Activated B cell treated with CpG ODN at 0.5 μM for 24 hours (primary cell): ENCODE data around the gene FAM193A. TPM values are rescaled to one million over a fixed set of nuclear protein-coding genes. Genes with fewer than 3 reads are reported as not detected.
"Not testable (repeated sequence)": the region's sequence is repeated elsewhere in the genome, so short reads cannot be mapped to it uniquely, and the experiment has no call there.

Experiments used
- ATAC-seq: fragments of 200-7000 bp; cut with Tn5 transposase; one replicate; pipeline ENCODE4 v1.10.0; 2021; ENCODE audit warnings: low read depth, mild to moderate bottlenecking, moderate library complexity
- CTCF ChIA-PET: fragments of 350-600 bp; sonication (Branson Sonifier 250); formaldehyde crosslinking; loops from one replicate; lab custom pipeline; 2021; ENCODE audit warnings: antibody characterized with exemption; lab: Charles Lee
- POLR2A ChIA-PET: fragments of 350-600 bp; sonication (Branson Sonifier 250); formaldehyde crosslinking; loops from one replicate; lab custom pipeline; 2021; ENCODE audit warnings: antibody characterized with exemption; lab: Charles Lee
- DNase-seq: peaks from one replicate; pipeline ENCODE4 v3.0.0; 2022
- H3K27ac Mint-ChIP-seq: one replicate; pipeline ENCODE4 v1.8.0; 2020; ENCODE audit warnings: mixed read lengths
- H3K27me3 Mint-ChIP-seq: one replicate; pipeline ENCODE4 v1.8.0; 2021; ENCODE audit warnings: mixed read lengths
- H3K36me3 Mint-ChIP-seq: one replicate; pipeline ENCODE4 v1.8.0; 2021; ENCODE audit warnings: low read depth, mixed read lengths
- H3K4me1 Mint-ChIP-seq: one replicate; pipeline ENCODE4 v1.8.0; 2021; ENCODE audit warnings: mixed read lengths
- H3K4me3 Mint-ChIP-seq: one replicate; pipeline ENCODE4 v1.8.0; 2020; ENCODE audit warnings: mild to moderate bottlenecking, mixed read lengths
- H3K9me3 Mint-ChIP-seq: one replicate; pipeline ENCODE4 v1.8.0; 2020; ENCODE audit warnings: mixed read lengths
- intact Hi-C: fragments of 100-400 bp; cut with micrococcal nuclease; formaldehyde crosslinking; loops from one replicate; pipeline ENCODE4 v1.15.1; 2024
- total RNA-seq: library from RNA; stranded (reverse); gene quantifications from 2 replicates; pipeline ENCODE4 v1.2.3, GENCODE V29; 2022
- TF ChIP-seq, protein P1 (sequence below): fragments of 200-600 bp; IDR thresholded peaks from one replicate; pipeline ENCODE4 v1.8.0; 2022; ENCODE audit warnings: antibody characterized with exemption, mild to moderate bottlenecking

Gene FAM193A
- total RNA-seq, 1 donor from 2014 or later: 42.8 TPM

- POLR2A ChIA-PET: no interaction called here
- peaks cover 2% of the 10 kb centered on the region for H3K36me3 Mint-ChIP-seq
- ATAC-seq: no peak
- no peak overlapping the region for H3K4me3 Mint-ChIP-seq
- CTCF ChIA-PET: interaction anchor here (0.6 kb wide), 1 partner anchor 47 kb away, joined by 4 read pairs; no protein-coding TSS in a partner anchor
- H3K4me1 Mint-ChIP-seq: peaks cover 67% of the 10 kb centered on the region
- H3K27me3 Mint-ChIP-seq: no peaks in the 10 kb centered on the region
- no peaks in the 10 kb centered on the region for H3K9me3 Mint-ChIP-seq
- intact Hi-C loops: no loop called here
- DNase-seq: no peak
- H3K27ac Mint-ChIP-seq: peak overlapping the region; percentile 7
- TF ChIP-seq, protein P1, sequence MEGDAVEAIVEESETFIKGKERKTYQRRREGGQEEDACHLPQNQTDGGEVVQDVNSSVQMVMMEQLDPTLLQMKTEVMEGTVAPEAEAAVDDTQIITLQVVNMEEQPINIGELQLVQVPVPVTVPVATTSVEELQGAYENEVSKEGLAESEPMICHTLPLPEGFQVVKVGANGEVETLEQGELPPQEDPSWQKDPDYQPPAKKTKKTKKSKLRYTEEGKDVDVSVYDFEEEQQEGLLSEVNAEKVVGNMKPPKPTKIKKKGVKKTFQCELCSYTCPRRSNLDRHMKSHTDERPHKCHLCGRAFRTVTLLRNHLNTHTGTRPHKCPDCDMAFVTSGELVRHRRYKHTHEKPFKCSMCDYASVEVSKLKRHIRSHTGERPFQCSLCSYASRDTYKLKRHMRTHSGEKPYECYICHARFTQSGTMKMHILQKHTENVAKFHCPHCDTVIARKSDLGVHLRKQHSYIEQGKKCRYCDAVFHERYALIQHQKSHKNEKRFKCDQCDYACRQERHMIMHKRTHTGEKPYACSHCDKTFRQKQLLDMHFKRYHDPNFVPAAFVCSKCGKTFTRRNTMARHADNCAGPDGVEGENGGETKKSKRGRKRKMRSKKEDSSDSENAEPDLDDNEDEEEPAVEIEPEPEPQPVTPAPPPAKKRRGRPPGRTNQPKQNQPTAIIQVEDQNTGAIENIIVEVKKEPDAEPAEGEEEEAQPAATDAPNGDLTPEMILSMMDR: no peak
Observed at GRCh38 chr4:2588259-2588658, 51.8 kb downstream of the FAM193A start.

- TF ChIP-seq, protein P1: no peak
- no peak for DNase-seq
- peak overlapping the region; percentile 54 for H3K27ac Mint-ChIP-seq
- H3K4me3 Mint-ChIP-seq: peak overlapping the region; percentile 41
- POLR2A ChIA-PET: no interaction called here
- H3K36me3 Mint-ChIP-seq: no peaks in the 10 kb centered on the region
- CTCF ChIA-PET: no interaction called here
- intact Hi-C loops: loop anchor here (10.0 kb wide), 1 partner anchor 54 kb away; no protein-coding TSS in a partner anchor
- peaks cover 71% of the 10 kb centered on the region for H3K4me1 Mint-ChIP-seq
- H3K9me3 Mint-ChIP-seq: no peaks in the 10 kb centered on the region
- ATAC-seq: no peak
- H3K27me3 Mint-ChIP-seq: no peaks in the 10 kb centered on the region
Observed at GRCh38 chr4:2591189-2591588, 54.7 kb downstream of the FAM193A start.

GRCh38 chr4:2592014-2592413 lies 55.6 kb downstream of the FAM193A start:
- peaks cover 71% of the 10 kb centered on the region for H3K4me1 Mint-ChIP-seq
- intact Hi-C loops: loop anchor here (10.0 kb wide), 1 partner anchor 53 kb away; no protein-coding TSS in a partner anchor
- H3K27me3 Mint-ChIP-seq, H3K36me3 Mint-ChIP-seq, H3K27ac Mint-ChIP-seq, H3K9me3 Mint-ChIP-seq, H3K4me3 Mint-ChIP-seq, DNase-seq, CTCF ChIA-PET, ATAC-seq, POLR2A ChIA-PET: not testable (repeated sequence)

DNA sequence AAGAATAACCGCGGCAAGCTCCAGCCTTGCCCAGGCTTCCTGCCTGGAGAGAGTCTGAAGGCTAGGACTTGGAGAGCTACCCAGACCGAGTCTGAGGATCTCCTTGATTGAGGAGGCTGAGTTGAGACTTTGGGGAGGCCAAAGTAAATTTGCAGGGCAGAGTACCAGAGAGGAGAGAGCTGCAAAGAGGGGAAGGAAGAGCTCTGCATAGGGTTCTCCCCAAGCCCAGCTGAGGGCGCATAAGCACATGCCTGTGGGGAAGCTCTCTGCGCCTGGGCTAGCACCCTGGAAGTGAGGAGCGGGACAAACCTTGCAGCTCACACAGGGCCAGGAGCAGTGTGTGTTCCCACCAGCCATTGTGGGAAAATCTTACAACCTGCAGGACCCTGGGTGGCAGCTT lies 56.1 kb downstream of the FAM193A start:
- no peak overlapping the region for H3K4me3 Mint-ChIP-seq
- peak overlapping the region; percentile 73 for H3K27ac Mint-ChIP-seq
- H3K36me3 Mint-ChIP-seq: peaks cover 14% of the 10 kb centered on the region
- DNase-seq: no peak
- ChIA-PET POLR2A (no interaction called here), CTCF (no interaction called here)
- intact Hi-C loops: loop anchor here (10.0 kb wide), 1 partner anchor 52 kb away; no protein-coding TSS in a partner anchor
- no peaks in the 10 kb centered on the region for H3K27me3 Mint-ChIP-seq
- H3K9me3 Mint-ChIP-seq: no peaks in the 10 kb centered on the region
- TF ChIP-seq, protein P1: no peak
- H3K4me1 Mint-ChIP-seq: peaks cover 71% of the 10 kb centered on the region
- no peak for ATAC-seq

DNA sequence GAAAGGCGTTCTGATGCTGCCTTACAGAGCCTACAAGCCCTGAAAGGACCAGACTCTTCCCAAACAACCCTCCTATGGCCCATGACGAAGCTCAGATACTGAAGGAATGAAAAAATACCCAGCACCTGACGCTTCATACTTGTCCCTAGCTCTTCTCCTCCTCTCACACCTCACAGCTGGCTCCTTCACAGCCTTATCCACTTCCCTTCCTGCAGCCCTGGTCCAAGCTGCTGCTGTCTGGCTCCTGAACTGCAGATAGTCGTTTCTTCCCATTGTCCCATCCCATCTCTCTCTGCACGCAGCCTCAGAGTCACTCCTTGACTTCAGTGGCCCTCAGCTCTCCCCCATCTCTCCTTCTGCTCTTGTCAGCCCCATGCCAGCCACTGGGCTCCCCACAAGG lies 56.6 kb downstream of the FAM193A start:
- Mint-ChIP-seq H3K4me3 (no peak overlapping the region), H3K27ac (peak overlapping the region; percentile 38), H3K4me1 (peaks cover 71% of the 10 kb centered on the region), H3K27me3 (no peaks in the 10 kb centered on the region), H3K36me3 (peaks cover 14% of the 10 kb centered on the region), H3K9me3 (no peaks in the 10 kb centered on the region)
- ATAC-seq (no peak), DNase-seq (no peak)
- TF ChIP-seq, protein P1: no peak
- intact Hi-C loops: loop anchor here (10.0 kb wide), 1 partner anchor 52 kb away; no protein-coding TSS in a partner anchor
- CTCF ChIA-PET: interaction anchor here (0.7 kb wide), 1 partner anchor 445 kb away, joined by 3 read pairs; no protein-coding TSS in a partner anchor
- POLR2A ChIA-PET: interaction anchor here (0.5 to 0.7 kb wide), 3 partner anchors 12 to 264 kb away, joined by 4 to 7 read pairs (median 4); no protein-coding TSS in a partner anchor
